HEK293T (cell line): ENCODE data around the gene UGT3A2.

ENCODE experiments used
- ARNT ChIP-seq: fragments of 450-650 bp; IDR thresholded peaks from 2 replicates; pipeline ENCODE4 v1.6.1; 2017; ENCODE audit warnings: mild to moderate bottlenecking
- BHLHE40 ChIP-seq: fragments of 450-650 bp; IDR thresholded peaks from 2 replicates; pipeline ENCODE4 v1.6.1; 2016; ENCODE audit warnings: mild to moderate bottlenecking, moderate library complexity, borderline replicate concordance
- FOXK2 ChIP-seq: fragments of 450-650 bp; IDR thresholded peaks from 2 replicates; pipeline ENCODE4 v1.6.1; 2016; ENCODE audit warnings: mild to moderate bottlenecking
- FOXM1 ChIP-seq: fragments of 450-650 bp; IDR thresholded peaks from 2 replicates; pipeline ENCODE4 v1.6.1; 2017; ENCODE audit warnings: mild to moderate bottlenecking, borderline replicate concordance
- L3MBTL2 ChIP-seq: fragments of 450-650 bp; conservative IDR thresholded peaks from 2 replicates; pipeline ENCODE4 v1.6.1; 2016; ENCODE audit warnings: mild to moderate bottlenecking
- LEF1 ChIP-seq: fragments of 450-650 bp; IDR thresholded peaks from 2 replicates; pipeline ENCODE4 v1.6.1; 2017; ENCODE audit warnings: mild to moderate bottlenecking, borderline replicate concordance
- NFRKB ChIP-seq: fragments of 450-650 bp; IDR thresholded peaks from 2 replicates; pipeline ENCODE4 v1.6.1; 2016; ENCODE audit warnings: mild to moderate bottlenecking, moderate library complexity
- PKNOX1 ChIP-seq: fragments of 450-650 bp; IDR thresholded peaks from 2 replicates; pipeline ENCODE4 v1.6.1; 2016
- SP1 ChIP-seq: fragments of 450-650 bp; IDR thresholded peaks from 2 replicates; pipeline ENCODE4 v1.6.1; 2017
- SUZ12 ChIP-seq: fragments of 450-650 bp; IDR thresholded peaks from 2 replicates; pipeline ENCODE4 v1.6.1; 2016; ENCODE audit warnings: mild to moderate bottlenecking
- TARDBP ChIP-seq: fragments of 450-650 bp; IDR thresholded peaks from 2 replicates; pipeline ENCODE4 v1.6.1; 2016

GRCh38 chr5:35990520-35990919 lies 76.2 kb downstream of the UGT3A2 start:
- TF ChIP-seq BHLHE40 (no peak), SP1 (no peak), L3MBTL2 (no peak), FOXM1 (no peak), FOXK2 (no peak), NFRKB (no peak), SUZ12 (no peak), ARNT (no peak), TARDBP (no peak), PKNOX1 (no peak), LEF1 (no peak)
